ENCODE results near the gene GSTP1.
A peak's percentile ranks its signal among the peaks of the same experiment; 100 is the strongest.
"Not testable (repeated sequence)": the region's sequence is repeated elsewhere in the genome, so short reads cannot be mapped to it uniquely, and the experiment has no call there.

GSTP1 gene

DNA sequence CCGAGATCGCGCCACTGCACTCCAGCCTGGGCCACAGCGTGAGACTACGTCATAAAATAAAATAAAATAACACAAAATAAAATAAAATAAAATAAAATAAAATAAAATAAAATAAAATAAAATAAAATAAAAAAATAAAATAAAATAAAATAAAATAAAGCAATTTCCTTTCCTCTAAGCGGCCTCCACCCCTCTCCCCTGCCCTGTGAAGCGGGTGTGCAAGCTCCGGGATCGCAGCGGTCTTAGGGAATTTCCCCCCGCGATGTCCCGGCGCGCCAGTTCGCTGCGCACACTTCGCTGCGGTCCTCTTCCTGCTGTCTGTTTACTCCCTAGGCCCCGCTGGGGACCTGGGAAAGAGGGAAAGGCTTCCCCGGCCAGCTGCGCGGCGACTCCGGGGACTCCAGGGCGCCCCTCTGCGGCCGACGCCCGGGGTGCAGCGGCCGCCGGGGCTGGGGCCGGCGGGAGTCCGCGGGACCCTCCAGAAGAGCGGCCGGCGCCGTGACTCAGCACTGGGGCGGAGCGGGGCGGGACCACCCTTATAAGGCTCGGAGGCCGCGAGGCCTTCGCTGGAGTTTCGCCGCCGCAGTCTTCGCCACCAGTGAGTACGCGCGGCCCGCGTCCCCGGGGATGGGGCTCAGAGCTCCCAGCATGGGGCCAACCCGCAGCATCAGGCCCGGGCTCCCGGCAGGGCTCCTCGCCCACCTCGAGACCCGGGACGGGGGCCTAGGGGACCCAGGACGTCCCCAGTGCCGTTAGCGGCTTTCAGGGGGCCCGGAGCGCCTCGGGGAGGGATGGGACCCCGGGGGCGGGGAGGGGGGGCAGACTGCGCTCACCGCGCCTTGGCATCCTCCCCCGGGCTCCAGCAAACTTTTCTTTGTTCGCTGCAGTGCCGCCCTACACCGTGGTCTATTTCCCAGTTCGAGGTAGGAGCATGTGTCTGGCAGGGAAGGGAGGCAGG, at the start of gene GSTP1:
TSS of gene GSTP1 (plus strand) at position 566 of the 958 bp plus-strand sequence. CDS start at position 598, 32 bp downstream.
- peak; percentile 93 for DNase-seq

DNA sequence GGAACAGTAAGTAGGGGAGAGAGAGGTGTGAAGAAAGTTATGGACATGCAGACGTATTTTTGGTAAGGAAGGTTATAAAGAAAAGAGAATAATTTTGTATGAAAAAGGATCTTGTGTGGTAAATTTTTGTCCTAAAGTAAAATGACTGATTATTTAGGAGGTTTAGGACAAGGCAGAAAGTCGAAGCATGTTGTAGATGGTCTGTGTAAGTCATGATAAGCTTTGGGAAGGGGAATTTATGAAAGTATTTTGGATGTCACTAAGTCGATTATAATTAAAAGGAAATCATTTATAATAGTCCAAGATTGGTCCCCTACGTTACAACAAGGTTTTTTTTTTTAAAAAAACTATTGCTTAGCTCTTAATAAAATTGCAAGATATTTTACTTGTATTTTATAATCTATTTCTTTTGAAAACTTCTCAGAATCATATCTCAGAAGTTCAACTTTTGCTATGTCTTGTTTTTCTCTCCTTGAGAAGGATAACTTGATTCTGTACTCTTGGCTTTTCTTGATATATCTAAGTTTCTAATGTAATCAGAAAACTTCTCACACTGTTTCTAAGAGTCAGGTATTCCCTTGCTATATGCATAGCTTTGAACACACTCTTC, 49.4 kb upstream of the GSTP1 start:
- DNase-seq: no peak

DNA sequence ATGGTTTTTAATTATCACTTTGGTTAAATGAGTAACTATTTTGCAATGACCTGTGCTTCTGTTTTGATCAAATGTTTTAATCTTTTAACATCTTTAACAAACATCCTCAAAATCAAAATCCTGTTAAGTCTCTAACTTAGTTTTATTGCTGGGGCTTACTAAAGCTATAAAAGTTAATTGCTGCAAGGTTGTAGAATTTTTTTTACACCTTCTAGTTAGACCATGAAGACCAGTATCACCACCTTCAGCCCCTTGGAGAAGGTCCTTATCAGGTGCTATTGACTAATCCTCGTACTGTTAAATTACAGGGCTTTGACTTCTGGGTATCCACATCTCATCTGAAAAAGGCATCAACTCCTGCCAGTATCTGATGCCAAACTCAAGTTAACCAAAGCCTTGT, 48.1 kb upstream of the GSTP1 start:
- DNase-seq: no peak

DNA sequence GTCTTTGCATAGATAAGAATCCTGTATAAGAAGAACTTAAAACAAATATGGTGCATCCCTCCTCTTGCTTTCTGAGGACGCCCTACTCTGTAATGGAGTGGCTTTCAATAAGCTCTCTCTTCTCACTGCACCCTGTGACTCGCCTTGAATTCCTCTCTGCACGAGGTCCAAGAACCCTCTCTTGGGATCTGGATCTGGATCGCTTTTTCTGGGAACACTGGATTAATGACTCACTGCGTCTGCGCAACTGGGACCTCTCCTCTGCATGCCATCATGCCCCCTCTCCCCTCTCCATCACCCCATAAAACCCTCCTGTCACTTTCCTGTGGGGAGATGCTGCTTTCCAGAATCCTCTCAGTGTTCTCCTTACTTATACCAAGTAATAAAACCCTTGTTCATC, 45.3 kb upstream of the GSTP1 start:
- DNase-seq: no peak

DNA sequence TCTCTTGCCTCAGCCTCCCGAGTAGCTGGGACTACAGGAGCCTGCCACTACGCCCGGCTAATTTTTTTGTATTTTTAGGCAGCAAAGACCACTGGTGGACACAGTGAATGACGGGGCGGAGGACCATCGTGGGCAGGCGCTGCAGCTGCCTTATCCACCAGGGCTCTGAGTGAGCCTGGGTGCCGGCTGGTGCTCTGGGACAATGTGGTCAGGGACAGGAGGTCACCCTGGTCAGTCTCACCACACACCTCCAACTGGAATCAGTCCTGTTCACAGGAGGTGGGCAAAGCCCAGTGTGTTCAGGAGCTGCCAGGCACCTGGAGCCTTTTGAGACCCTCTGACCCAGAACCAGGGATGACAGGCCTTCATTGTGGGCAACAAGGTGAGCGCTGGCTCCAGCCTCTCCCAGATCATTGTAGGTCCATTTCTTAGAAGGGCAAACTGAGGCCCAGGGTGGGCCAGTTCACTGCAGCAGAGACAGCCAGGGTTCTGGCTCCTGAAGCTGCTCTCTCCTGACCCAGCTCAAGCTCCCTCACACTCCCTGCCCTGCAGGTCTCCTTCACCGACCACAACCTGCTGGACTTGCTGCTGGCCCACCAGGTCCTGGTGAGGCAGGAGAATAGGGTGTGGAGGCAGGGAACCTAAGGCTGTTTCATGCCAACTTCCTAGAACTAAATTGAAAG, 44.6 kb upstream of the GSTP1 start:
- no peak for DNase-seq

DNA sequence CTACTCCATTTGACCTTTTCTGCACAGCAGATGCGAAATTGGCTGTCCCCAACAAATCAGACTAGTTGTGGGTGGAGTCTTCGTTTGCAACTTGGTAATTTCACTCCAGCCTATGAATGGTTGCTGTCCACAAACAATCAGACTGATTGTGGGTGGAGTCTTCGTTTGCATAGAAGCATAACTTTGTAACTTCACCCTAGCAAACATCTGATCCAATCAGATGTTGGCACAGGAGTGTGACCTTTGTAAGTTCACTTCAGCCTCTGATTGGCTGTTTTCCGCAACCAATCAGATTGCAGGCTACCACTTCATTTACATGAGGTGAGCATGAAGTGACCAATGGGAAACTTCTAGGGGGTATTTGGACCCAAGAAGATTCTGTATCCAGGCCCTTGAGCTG, 44.1 kb upstream of the GSTP1 start:
- DNase-seq: no peak

DNA sequence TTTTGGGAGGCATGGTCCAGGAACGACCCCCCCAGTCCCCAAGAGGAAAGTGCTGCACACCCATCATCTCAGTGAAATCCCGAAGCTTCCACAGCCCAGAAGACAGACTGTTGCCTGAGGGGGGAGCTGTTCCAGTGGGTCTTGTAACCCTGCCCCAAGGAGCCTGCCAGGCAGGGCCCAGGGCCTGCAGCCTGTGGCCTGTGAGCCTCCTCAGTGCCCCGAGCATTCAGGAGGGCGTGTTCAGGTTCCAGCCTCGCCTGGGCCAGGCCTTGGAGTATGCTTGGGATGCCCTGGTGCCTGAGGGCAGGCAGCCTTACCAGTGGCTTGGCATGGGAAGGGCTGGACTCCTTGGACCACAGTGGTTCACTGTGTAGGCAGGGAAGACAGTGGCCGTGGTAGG, 42.4 kb upstream of the GSTP1 start:
- DNase-seq: no peak

DNA sequence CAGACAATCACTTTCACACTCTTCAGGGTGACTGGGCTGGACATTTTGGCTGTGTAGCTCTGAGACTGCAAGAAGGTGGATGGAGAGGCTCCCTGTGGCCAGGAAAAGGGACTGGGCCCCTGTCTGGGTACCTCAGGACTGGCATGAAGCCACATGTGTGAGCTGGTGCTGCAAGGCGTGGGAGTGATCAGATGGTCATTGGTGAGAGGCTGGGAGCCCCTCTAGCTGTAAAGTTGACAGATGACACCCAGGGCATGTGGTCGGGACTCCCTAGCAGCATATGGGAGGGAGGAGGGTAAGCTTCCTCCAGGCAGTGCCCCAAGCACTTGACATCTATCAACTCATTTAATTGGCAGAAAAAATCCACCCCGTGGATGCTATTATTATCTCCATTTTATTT, 41.4 kb upstream of the GSTP1 start:
- no peak for DNase-seq

DNA sequence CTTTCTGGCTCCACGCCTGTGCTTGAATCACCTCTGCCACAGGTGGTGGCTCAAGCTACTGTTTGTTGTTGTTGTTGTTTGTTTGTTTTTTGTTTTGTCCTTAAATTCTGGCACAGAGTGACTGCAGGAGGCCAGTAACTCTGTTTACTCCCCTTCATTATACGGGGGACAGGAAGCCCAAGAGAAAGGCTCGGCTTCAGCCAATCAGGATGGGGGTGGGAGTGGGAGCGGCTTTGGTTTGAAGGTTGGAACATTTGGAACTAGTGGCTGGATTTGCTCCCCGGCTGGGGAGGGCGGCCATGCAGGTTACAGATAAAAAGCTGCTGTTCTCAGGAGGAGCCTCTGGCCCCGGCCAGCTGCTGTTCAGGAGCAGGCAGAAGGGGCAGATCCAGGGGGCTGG, 40.6 kb upstream of the GSTP1 start:
- DNase-seq: no peak

DNA sequence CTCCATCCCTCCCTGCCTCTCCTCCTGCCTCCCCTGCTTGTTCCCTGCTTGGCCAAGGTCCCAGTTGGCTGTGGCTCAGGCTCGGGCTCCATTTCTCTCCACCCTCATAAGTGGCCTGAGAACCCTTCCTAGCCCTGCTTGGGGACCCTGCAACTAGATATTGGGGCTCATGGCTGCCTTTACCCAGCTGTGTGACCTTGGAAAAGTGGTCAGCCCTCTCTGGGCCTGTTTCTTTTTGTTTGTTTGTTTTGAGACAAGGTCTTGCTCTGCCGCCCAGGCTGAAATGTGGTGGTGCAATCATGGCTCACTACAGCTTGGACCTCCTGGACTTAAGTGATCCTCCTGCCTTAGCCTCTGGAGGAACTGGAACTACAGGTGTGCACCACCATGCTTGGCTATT, 40.0 kb upstream of the GSTP1 start:
- no peak for DNase-seq

DNA sequence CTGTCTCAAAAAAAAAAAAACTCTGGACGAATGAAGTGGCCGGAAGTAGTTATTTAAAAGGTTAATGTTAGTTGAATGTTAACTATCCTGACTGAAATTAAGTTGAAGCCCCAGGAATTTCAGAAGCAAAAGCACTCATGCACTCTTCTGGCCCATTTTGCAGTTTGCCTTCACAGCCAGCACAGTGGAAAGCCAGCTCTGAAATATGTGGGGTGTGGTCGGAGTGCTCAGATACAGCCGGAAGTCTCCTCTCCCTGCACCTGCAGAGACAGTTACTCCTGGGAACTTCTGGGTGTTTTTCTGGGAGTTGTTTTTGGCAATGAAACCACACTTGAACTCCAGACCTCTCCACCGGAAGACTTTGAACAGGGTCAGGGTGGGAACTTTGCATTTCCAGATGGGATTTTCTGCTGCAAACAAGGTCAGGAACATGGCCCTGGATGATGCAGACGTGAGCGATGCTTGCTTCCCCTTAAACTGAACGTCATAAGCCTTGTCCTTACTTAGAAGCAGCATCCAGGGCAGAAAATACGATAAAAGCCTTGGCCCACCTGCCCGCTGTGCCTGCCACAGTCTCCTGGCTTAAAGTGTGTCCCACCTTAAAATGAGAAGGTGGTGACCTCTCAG, 38.9 kb upstream of the GSTP1 start:
- no peak for DNase-seq

DNA sequence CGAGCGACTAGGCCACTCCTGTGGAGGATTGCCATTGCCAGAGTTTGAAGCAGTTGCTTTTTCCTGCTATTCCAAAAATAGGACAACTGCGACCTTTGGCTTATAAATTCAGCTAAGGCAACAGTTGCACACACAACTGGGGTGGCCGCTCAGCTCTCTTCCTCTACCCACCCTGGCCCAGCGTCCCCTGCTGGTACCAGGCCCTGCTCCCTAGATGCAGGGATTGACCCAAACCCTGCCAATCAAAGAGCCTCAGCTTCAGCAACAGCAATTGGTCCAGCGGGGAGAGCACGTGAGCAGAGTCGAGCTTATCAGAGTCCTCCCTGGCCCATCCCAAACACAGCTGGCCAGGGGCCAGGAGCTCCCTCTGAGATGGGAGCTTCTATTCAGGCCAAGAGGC, 38.3 kb upstream of the GSTP1 start:
- DNase-seq: no peak

DNA sequence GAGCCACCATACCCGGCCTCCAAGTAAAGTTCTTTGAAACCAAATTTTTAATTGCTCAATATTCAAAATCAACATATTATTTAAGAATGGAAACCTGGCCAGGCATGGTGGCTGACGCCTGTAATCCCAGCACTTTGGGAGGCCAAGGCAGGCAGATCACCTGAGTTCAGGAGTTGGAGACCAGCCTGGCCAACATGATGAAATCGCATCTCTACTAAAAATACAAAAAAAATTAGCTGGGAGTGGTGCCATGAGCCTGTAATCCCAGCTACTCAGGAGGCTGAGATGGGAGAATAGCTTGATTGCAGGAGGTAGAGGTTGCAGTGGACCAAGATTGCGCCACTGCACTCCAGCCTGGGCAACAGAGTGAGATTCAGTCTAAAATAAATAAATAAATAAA, 35.5 kb upstream of the GSTP1 start:
- not testable (repeated sequence) for DNase-seq

DNA sequence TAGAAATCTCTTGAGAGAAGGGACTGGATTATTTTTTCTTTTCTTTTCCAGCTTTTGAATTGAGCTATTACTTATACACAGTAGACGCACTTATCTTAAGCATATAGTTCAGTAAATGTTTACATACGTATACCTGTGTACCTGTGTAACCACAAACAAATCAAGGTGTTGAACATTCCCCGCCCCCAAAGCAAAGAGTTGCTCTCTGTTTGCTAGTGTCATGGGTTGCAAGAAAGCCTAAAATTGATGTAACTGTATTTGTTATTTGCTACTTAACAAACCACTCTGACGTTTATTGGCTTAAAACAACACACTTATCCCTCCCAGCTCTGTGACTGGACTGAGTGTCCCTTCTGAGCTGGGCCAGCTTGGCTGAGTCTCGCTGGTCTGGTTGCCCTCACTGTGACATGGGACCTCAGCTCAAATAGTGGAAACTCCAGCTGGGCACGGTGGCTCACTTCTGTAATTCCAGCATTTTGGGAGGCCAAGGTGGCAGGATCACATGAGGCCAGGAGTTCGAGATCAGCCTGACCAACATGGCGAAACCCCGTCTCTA, 35.0 kb upstream of the GSTP1 start:
- DNase-seq: no peak

DNA sequence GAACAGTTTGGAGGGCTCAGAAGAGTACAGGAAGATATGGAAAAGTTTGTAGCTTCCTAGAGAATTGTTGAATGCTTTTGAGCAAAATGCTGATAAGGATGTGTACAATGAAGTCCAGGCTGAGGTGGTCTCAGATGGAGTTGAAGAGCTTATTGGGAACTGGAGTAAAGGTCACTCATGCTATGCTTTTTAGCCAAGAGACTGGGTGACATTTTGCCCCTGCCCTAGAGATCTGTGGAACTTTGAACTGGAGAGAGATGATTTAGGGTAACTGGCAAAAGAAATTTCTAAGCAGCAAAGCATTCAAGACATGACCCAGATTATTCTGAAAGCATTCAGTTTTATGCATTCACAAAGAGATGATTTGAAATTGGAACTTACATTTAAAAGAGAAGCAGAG, 32.5 kb upstream of the GSTP1 start:
- DNase-seq: no peak

DNA sequence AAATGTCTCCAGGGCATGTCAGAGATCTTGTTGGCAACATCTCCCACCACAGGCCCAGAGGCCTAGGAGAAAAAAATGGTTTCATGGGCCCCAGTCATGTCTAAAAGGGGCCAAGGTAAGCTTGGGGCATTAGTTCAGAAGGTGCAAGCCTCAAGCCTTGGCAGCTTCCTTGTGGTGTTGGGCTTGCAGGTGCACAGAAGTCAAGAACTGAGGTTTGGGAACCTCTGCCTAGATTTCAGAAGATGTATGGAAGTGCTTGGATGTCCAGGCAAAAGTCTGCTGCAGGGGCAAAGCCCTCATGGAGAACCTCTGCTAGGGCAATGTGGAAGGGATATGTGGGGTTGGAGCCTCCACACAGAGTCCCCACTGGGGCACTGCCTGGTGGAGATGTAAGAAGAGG, 31.9 kb upstream of the GSTP1 start:
- not testable (repeated sequence) for DNase-seq

DNA sequence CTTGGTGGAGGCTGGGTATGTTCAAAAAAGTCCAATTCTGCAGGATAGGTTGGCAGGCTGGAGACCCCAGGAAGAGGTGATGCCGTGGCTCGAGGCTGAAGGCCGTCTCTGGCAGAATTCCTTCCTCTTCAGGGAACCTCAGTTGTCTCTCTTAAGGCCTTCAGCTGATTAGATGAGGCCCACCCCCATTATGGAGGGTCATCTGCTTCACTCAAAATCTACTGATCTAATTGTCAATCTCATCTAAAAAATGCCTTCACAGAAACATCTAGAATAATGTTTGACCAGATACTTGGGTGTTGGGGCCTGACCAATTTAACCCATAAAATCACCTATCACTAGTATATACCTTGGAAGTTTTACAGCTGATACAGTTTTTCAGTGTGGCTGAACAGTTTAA, 27.4 kb upstream of the GSTP1 start:
- no peak for DNase-seq

DNA sequence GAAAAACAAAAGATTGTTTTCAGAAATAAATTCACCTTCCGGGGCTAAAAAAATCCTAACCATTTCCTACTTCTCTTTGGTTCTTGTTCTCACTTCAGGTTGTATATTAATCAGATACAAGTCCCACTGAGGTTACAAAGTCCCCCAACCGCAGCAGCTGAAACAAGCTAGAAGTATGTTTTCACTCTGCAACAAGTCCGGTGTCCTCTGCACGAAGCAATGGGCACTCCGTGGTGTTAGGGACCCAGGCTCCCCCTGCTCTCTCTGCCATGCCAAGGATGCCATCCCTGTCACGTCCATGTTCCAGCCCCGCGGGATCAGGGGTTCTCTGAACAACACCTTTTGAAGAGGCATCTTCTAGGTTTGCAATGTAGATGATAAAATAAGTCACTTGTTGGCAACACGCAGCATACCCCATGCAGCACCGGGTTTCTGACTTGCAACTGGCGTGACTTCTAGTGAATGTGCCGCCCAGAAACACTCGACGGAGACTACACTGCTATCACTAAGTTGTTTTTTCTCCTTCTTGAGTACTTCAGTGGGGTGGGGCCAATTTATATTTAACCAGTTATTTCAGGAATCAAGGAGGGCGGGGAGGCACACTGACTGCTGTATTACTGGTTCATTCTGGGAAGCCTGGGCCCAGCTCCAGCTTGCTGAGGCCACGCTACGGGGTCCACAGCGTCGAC, 25.4 kb upstream of the GSTP1 start:
- DNase-seq: peak; percentile 58

DNA sequence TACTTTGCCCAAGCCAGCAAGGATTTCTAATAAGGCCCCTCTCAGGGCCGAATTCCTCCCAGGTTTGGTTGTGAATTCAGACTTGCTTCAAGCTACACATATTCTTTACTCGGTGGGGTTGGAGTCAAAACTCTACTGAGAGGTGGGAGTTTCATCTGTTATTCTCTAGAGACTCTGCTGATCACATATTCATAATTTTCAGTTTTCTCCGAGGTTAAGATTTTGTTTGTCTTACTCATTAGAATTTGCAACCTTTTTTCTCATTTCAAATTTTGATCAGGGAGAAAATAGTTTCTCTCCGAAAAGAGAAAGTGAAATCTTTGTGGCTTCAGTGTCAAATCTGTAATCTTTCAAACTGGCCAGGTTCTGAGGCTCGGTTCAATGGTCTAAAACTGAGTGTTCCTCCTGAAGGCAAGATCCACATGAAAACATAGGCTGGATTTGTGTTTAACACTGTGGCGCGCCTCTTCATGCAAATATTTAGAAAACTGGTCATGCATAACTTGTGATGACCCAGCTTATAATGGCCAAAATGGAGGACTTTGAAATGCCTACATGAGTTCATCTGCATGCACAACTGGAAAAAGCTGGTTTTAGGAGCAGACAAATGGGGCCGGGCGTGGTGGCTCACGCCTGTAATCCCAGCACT, 21.5 kb upstream of the GSTP1 start:
- DNase-seq: no peak

DNA sequence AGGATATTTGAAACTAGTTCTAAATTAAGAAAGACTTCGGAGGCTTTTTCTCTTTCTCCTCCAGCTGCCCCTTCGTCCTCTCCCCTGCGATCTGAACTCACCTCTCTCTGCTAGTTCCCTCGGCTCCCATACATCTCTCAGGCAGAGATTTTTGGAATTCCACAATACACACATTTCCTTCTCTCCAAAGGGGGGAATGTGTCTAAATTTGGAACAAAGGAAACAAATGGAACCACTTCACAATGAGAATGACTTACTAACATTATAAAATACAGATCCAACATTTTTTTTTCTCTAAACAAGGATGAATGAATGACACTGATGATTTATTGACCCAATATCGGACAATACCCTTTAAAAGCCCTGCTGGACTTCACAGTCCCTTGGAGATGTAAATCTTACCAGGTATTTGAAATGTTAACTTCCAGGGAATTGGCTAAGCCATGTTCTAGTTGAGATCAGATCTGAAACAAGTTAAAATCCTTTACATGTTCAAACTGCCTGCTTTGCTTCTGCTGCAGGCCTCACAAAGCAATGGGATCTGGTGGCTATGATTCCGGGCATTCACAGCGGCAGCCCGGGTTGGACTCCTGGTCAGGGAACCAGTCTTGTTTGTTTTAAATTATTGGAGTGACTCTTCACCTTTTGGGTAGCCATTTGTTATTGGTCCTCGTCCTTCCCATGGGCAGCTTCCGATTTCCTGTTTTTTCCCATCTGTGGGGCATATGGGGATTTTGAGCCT, 20.5 kb upstream of the GSTP1 start:
- DNase-seq: no peak

DNA sequence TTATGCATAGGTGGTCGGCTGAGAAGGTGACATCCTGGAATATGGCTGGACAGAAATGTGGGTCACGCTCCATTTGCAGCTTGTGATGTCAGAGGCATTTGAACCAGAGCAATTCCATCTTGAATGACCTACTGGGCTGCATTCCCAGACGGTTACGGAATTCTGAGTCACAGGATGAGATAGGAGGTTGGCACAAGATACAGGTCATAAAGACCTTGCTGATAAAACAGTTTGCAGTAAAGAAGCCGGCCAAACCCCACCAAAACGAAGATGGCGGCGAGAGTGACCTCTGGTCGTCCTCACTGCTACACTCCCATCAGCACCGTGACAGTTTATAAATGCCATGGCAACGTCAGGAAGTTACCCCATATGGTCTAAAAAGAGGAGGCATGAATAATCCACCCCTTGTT, 19.9 kb upstream of the GSTP1 start:
- DNase-seq: not testable (repeated sequence)

Data from left hindlimb (tissue), 1 donor.